GM10266 (cell line): ENCODE results near the gene BAZ1A.
A peak's percentile ranks its signal among the peaks of the same experiment; 100 is the strongest.

Experiments used
- DNase-seq: peaks from one replicate; pipeline ENCODE4 v3.0.0; 2012; ENCODE audit errors: extremely low spot score
- TF ChIP-seq, protein P1 (sequence below): IDR thresholded peaks from 2 replicates; pipeline ENCODE4 v1.5.1; 2012; ENCODE audit warnings: mild to moderate bottlenecking, low read depth; ENCODE audit not compliant: control insufficient read depth, insufficient read depth; ENCODE audit errors: missing control alignments

The BAZ1A gene

DNA sequence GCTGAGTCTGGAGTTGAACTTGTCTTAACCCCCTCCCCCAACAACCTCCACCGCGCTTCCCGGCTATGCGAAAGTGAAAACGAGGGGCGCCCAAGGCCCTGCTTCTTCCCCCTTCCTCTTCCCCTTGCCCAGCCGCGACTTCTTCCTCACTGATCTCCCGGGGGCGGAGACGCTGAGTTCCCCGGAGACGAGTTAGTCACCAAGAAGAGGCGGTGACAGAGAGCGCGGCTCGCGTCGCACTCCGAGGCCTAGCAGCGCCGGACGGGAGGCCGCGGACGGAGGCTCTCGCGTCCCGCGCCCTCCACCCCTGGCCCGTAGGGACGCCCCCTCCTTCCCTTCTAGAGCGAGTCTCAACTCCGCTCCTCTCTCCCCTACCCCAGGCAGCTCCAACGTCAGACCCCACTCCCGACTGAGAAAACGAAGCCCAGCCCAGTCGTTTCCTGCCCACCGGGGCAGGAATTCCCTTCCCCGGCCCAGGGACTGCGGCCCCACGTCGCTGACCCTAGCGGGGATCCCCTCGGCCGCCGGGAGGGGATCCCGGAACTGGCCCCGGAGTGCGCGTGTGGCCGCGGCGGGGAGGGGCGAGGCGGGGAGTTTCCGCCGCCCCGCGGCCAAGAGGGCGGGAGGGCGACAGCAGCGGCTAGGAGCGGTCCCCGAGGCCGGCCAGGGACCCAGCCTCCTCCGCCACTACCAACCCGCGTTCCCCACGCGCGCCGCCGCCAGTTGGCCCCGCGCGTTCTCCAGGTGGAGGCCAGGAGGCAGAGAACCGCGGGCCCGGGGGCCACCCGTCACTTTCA is 1.4 kb downstream of the BAZ1A start:
- TF ChIP-seq, protein P1, sequence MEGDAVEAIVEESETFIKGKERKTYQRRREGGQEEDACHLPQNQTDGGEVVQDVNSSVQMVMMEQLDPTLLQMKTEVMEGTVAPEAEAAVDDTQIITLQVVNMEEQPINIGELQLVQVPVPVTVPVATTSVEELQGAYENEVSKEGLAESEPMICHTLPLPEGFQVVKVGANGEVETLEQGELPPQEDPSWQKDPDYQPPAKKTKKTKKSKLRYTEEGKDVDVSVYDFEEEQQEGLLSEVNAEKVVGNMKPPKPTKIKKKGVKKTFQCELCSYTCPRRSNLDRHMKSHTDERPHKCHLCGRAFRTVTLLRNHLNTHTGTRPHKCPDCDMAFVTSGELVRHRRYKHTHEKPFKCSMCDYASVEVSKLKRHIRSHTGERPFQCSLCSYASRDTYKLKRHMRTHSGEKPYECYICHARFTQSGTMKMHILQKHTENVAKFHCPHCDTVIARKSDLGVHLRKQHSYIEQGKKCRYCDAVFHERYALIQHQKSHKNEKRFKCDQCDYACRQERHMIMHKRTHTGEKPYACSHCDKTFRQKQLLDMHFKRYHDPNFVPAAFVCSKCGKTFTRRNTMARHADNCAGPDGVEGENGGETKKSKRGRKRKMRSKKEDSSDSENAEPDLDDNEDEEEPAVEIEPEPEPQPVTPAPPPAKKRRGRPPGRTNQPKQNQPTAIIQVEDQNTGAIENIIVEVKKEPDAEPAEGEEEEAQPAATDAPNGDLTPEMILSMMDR = peak; percentile 9
- peak; percentile 89 for DNase-seq

DNA sequence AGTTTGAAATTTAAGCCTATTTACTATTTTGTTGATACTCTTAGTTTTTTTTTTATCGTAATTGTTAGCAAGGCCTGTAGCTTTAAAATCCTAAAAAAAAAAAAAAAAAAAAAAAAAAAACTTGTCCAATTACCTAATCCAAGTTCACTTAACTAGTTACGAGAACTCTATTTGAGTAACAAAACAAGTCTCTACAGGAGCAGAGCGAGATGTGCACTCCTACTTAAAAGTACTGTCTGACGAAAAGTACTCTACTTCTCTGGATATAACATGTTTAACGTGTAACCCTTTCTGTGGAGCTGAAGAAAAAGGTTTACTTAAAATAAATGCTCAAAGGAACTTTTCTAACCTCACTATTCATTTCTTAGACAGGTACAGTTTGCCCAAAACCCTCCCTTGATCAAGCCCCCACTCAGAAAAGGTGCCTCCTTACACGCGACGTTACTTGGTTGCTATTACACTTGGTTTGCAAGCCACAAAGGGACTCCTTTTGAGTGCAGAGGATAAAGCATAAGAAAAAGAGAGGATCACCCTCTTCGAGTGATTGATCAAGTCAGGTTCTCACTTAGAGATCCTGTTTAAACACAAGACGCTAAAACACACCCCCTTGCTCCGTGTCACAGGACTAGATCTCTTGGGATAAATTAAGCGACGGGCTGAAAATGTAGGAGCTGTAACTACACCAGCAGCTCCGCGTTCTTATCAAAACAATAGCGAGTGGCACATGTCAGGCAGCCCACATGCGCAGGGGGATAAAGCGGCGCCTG is 2.2 kb downstream of the BAZ1A start:
- peak; percentile 22 for DNase-seq
- TF ChIP-seq, protein P1 = no peak

DNA sequence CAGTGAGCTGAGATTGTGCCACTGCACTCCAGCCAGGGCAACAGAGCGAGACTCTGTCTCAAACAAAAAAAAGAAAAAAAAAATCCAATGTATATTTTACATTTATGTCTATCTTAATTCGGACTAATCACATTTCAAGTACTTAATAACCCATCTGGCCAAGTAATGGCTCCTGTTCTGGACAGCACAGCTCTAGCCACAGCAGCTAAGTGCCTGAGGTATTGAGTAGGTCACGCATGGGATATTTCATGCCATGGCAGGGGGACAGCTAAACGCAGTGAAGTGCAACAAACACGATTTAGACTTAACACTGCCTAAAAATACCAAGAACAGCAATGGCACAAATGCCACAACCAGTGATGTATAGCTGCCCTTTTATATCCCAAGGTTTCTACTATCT is 8.0 kb downstream of the BAZ1A start:
- TF ChIP-seq, protein P1 = no peak
- DNase-seq = no peak

DNA sequence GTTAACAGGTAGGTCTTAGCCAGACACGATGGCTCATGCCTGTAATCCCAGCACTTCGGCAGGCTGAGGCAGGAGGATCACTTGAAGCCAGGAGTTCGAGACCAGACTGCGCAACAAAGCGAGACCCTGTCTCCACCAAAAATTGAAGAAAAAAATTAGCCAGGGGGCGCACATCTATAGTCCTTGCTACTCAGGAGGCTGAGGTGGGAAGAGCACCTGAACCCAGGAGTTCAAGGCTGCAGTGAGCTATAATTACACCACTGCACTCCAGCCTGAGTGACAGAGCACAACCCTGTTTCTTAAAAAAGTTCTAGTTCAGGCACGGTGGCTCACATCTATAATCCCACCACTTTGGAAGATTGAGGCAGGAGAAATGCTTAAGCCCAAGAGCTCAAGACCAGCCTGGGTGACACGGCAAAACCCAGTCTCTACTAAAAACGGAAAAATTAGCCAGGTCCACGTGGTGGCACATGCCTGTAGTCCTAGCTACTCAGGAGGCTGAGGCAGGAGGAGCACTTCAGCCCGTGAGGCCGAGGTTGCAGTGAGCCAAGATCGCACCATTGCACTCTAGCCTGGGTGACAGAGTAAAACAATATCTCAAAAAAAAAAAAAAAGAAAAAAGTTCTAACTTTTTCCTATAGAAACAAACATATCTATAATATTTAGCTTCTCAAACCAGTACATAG is 9.1 kb downstream of the BAZ1A start:
- TF ChIP-seq, protein P1 = no peak

DNA sequence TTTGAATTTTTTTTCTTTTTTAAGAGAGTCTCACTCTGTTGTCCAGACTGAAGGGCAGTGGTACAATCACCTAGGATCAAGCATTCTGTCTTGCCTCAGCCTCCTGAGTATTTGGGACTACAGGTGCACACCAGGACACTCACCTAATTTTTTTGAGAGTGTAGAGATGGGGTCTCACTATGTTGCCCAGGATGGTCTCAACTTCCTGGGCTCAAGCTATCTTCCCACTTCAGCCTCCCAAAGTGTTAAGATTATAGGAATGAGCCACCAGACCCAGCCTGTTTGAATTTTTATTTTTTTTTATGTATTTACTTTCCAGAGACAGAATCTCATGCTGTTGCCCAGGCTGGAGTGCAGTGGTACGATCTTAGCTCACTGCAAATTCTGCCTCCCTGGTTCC is 11.3 kb downstream of the BAZ1A start:
- DNase-seq = no peak
- TF ChIP-seq, protein P1 = no peak

More for the DNA sequence above, 9.1 kb downstream of the BAZ1A start:
- DNase-seq = no peak

DNA sequence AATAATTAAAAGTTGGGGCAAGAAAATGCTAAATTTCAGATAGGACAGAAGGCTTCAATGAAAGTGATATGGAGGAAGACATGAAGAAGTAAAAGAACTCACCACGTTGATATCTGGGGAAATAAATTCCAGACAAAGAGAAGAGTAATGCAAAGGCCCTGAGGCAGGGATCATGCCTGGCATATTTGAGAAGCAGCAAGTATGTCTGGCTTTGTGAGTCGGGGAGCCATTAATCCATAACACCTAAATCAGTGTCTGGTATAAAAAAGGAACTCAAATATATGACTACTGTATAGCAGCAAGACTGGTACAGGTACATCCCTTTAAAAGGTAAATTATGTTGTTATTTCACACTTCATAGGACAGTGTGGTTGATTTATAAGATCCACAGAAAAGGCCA is 16.4 kb downstream of the BAZ1A start:
- TF ChIP-seq, protein P1 = no peak
- no peak for DNase-seq
